Hematopoietic multipotent progenitor cell treated with erythropoietin and hydrocortisone succinate and interleukin-3 and kit ligand, for 4 days (in vitro differentiated cells): ENCODE measurements around the gene GNAT1.

Experiments
- DNase-seq: peaks from one replicate; pipeline ENCODE4 v3.0.0-alpha.2; 2015

GNAT1 gene

DNA sequence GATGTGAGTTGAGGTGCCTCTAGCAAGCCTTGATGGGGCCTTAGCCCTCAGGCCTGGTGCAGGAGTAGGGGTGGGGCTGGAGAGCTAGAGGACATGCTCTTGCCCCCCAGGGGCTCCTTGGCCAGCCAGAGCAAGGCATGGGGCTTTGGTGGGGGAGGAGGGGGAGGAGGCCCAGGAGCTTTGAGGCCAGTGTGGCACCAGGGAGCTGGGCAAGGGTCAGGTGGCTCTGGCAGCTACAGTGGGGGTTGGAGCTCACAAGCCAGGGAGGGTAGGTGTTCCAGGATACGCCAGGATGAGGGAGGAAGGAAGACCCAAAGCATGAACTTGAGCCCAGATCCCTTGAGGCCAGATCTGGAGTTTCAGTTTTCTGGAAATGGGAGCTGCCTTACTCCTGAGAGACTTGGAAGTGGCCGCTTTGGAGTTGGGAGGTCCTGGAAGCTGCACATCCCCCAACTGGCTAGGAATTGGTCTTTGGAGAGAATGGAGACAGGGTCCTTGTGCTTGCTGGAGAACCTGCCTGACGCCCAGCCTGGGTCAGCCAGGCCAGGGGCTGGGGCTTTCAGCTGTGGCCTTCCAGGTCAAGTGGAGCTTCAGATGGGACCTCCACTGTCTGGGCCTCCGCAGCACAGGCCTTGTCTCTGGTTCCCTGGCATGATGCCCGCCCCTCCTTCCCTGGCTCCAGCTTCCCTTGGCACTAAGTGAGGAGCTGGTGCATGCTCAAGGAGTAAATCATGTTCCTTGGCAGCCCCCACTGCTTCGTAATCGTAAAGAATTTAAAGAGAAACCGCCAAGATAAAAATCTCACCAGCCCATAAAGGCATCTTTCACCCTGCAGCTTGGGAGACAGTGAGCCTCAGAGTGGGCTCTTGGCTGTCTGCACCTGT lies 27.6 kb upstream of the GNAT1 start:
- DNase-seq = no peak

- DNase-seq = no peak
These were observed 26.9 kb upstream of the GNAT1 start for GRCh38 chr3:50164481-50164880.

GRCh38 chr3:50164984-50165909 lies 26.2 kb upstream of the GNAT1 start:
- no peak for DNase-seq

GRCh38 chr3:50165910-50166538 lies 25.4 kb upstream of the GNAT1 start:
- DNase-seq = no peak

GRCh38 chr3:50166620-50167019 lies 24.8 kb upstream of the GNAT1 start:
- DNase-seq = no peak

DNA sequence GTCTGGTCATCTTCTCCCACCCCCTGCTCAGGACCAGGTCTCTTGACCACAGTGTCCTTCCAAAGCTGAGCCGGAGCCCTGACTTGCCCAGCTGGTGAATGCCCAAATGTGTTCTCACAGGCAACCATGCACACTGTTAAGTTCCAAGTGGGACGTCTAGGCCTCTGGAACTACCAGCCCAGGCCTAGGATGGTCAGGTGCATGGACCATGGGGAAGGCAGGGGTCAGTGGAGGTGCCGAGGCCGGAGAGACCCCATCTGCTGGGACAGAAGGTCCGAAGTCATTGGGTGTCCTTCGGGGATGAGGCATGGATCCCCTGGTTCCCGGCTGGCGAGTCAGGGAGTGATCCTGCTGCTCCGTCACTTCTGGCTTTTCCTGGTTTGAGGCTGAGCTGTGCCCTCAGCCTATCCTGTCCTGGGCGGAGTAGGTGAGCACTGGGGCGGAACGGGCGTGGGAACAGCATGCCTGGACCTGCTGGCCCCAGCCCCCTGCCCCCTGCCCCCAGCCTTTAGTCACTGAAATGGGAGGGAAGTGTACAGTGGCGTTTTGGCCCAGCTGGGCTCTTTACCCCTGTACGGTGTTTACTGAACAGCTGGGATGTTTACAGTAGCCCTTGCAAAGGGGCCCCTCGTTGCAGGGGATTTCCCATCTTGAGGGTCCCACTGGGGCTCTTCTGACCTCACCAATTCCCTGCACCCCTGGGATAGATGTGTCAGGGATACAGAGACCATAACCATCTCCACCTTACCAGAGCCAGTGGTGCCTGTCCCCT lies 24.2 kb upstream of the GNAT1 start:
- DNase-seq = no peak

DNA sequence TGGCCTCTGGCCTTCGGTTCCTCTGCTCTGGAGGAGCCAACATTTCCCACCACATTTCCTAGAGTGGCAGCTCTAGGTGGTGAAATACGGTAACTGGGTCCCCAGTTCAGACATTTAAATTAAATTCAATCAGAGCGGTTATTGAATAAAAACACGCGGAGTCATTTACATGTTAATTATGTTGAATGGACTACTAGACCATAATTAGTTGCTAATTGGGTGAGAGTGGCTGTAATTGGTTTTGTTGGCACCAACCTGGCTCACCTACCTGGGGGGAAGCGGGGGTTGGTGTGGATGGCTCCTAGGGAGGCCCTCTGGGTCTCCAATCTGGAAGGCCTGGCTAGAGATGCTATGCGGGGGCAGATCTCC lies 23.6 kb upstream of the GNAT1 start:
- DNase-seq = no peak

GRCh38 chr3:50168388-50168787 lies 23.0 kb upstream of the GNAT1 start:
- DNase-seq = no peak

DNA sequence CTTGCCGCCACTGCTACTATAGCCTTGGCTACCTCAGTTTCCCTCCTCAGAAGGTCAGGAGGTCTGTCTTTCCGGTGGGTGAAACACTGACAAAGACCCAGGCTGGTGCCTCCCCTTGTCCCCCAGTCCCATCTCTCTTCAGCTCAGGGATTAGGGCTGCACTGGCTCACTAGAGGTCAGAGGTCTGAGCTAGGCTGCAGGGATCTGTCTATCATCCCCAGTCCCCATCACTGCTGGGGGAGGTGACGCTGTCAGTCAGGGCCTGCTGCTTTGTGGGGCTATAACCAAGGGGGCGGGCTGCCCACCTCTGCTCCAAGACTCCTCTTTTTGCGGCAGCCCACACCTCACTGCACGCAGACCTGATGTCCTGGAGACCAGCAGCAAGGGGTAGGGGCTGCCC lies 22.6 kb upstream of the GNAT1 start:
- no peak for DNase-seq

DNA sequence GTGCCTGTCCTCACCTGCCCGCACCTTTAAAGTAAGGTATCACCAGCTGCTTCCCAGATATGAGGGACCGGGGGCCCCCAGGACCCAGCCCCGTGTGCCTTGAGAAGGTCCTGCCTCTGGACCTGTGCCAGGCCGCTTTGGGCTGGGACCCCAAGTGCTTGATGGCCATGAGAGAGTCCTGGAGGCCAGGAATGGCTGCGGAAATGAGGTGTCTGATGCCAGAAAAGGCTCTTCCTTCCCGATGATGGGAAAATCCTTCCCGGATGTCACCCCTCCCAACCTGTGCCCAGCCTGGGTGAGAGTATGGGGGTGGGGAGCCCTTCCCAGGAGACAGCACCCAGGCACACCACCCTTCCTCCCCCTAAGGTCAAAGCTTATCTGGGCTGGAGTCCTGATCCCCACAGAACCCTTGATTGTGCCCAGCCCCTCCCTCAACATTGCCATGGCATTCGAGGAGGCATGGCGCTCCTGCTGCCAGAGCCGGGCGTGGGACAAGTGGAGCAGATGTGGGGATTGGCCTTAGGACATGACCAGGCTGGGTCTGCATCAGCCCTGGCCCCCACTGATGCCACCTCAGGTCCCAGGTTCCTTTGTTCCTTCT lies 22.1 kb upstream of the GNAT1 start:
- no peak for DNase-seq

DNA sequence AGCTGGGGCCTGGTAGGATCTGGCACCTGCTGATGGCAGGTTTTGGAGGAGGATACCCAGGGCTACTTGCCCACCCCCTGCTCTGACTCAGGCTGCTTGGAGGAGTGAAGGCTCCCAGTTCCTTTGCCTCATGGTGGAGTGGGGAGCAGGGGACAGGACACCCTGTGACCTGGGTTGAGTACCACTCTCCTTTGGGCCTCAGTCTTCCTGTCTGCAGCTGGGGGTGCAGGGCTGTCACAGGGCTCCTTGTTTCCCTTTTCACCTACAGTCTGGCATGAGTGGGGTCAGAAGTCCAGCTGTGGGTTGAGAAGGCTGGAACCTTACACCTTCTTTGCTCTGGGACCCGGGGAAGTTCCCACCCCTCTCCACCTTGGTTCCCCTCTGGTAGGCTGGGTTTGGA lies 21.6 kb upstream of the GNAT1 start:
- DNase-seq = no peak

DNA sequence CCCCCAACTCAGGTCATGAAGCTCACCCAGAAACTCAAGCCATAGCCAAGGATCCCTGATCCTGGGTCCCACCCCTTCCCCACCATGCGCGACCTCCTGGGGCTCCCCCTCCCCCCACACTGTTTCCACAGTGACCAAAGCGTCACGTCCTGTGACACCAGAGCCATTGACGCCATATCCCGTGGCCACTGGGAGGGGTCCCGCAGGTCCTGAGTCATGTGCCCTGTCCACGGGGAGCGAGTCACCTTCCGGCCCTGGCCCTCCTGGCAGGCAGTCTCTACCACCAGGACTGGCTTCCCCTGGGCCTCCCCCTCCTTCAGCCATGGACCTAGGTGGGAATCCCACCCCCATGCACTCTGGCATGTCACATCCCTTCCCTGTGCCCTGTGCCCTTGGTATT lies 20.7 kb upstream of the GNAT1 start:
- no peak for DNase-seq

- DNase-seq = no peak
These were observed 19.7 kb upstream of the GNAT1 start for GRCh38 chr3:50171540-50172301.

DNA sequence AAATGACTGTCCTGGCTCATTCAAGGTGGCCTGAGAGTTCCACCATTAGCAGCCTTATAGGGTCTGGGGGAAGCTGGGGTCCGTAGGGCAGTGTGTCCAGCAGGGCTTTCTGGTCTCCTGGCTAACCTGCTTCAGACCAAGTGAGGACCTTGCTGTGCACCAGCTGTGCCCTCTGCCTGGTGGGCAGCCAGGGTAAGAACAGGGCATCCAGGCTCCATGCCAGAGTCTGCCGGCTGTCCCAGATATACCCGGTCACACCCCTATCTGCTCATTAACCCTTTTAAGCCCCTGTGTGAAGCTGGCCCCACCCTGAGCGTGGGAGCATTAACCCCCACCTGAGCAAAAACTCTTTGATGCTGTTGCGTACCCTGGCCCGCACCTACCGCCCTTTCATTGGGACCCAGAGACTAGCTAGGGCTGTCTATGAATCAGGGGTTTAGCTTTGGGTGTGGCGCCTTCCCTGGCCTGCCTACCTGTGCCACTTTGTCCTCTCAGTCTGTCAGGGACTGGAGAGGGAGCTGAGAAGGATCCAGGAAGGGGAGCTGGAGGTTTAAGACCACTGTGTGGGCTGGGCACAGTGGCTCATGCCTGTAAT lies 18.7 kb upstream of the GNAT1 start:
- peak; percentile 45 for DNase-seq

- peak; percentile 67 for DNase-seq
These were observed 17.5 kb upstream of the GNAT1 start for GRCh38 chr3:50173685-50174516.

GRCh38 chr3:50174517-50174895 lies 16.9 kb upstream of the GNAT1 start:
- DNase-seq = no peak

- DNase-seq = no peak
These were observed 16.4 kb upstream of the GNAT1 start for GRCh38 chr3:50174947-50175524.

GRCh38 chr3:50177346-50177745 lies 14.1 kb upstream of the GNAT1 start:
- no peak for DNase-seq

DNA sequence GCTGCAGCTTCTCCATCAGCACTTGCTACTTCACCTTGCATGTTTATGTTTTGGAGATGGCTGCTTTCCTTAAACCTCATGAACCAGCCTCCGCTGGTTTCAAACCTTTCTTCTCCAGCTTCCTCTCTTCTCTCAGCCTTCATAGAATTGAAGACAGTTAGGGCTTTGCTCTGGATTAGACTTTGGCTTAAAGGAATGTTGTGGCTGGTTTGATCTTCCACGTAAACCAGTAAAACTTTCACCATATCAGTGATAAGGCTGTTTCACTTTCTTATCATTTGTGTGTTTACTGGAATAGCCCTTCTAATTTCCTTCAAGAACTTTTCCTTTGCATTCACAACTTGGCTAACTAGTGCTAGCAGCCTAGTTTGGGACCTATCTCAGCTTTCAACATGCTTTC lies 11.7 kb upstream of the GNAT1 start:
- no peak for DNase-seq

- no peak for DNase-seq
These were observed 9.4 kb upstream of the GNAT1 start for GRCh38 chr3:50181985-50182384.
